LNCaP clone FGC (cell line): ENCODE results near the gene PLP2.

Experiments
- DNase-seq: peaks from one replicate; pipeline ENCODE4 v3.0.0-alpha.2; 2011; ENCODE audit warnings: low read depth
- H3K4me3 ChIP-seq: 2 replicates; pipeline ENCODE4 v1.5.1; 2011; ENCODE audit warnings: mild to moderate bottlenecking, low read depth, low read length, control low read depth
- CTCF ChIP-seq: IDR thresholded peaks from 2 replicates; pipeline ENCODE4 v1.5.1; 2012; ENCODE audit warnings: mild to moderate bottlenecking; ENCODE audit not compliant: control insufficient read depth, insufficient read depth; ENCODE audit errors: extremely low read depth

The PLP2 gene

GRCh38 chrX:49155900-49156837 lies 15.5 kb upstream of the PLP2 start:
- peak overlapping the region; percentile 54 for H3K4me3 ChIP-seq
- peak; percentile 54 for DNase-seq
- peak; percentile 88 for TF ChIP-seq CTCF

GRCh38 chrX:49157194-49157593 lies 14.5 kb upstream of the PLP2 start:
- no peak for TF ChIP-seq CTCF
- DNase-seq: no peak
- no peak overlapping the region for H3K4me3 ChIP-seq

GRCh38 chrX:49160908-49161307 lies 10.8 kb upstream of the PLP2 start:
- TF ChIP-seq CTCF: no peak
- DNase-seq: no peak
- H3K4me3 ChIP-seq: no peak overlapping the region

- TF ChIP-seq CTCF: no peak
- H3K4me3 ChIP-seq: no peak overlapping the region
- no peak for DNase-seq
Measured at GRCh38 chrX:49161632-49162031, 10.1 kb upstream of the PLP2 start.

GRCh38 chrX:49162620-49163019 lies 9.1 kb upstream of the PLP2 start, which contains the start of gene MAGIX:
Gene MAGIX, plus strand, starts transcription at chrX:49162758. Its CDS starts 132 bp downstream, at chrX:49162890.
- peak within 1 kb of the TSS; percentile 49 for H3K4me3 ChIP-seq

GRCh38 chrX:49163555-49164419 lies 7.9 kb upstream of the PLP2 start:
- H3K4me3 ChIP-seq: peak overlapping the region; percentile 49
- peak; percentile 78 for TF ChIP-seq CTCF
- peak; percentile 40 for DNase-seq

More at GRCh38 chrX:49162620-49163019, 9.1 kb upstream of the PLP2 start, which contains the start of gene MAGIX:
- DNase-seq: no peak
- no peak for TF ChIP-seq CTCF
